OCI-LY3 (cell line): Measurements from ENCODE around the gene TMEM232.

ENCODE experiments used
- EZH2phosphoT487 ChIP-seq: fragments of 200-600 bp; shearing (Covaris generic); IDR thresholded peaks from 2 replicates; pipeline ENCODE4 v1.6.1; 2018; ENCODE audit warnings: antibody characterized with exemption, mixed run types, low read depth
- TF ChIP-seq, protein P1 (sequence below): fragments of 200-600, 300-600 bp; sonication (generic); IDR thresholded peaks from 2 replicates; pipeline ENCODE4 v1.5.1; 2014; ENCODE audit warnings: antibody characterized with exemption, low read length, low read depth

DNA sequence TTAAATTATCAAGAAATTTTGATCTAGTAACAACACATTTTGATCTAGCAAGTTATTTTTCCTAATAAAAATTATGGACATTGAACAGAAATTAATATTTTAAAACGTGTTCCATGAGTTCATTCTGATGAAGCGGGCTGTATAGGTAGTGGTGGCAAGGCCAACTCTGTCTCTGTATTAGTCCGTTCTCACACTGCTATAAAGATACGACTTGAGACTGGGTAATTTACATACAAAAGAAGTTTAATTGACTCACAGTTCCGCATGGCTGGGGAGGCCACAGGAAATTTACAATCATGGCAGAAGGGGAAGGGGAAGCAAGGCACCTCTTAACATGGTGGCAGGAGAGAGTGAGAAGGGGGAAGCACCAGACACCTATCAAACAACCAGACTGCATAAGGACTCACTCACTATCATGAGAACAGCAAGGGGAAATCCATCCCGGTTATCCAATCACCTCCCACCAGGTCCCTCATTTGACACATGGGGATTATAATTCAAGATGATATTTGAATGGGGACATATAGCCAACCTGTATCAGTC is 61.2 kb downstream of the TMEM232 start:
- TF ChIP-seq, protein P1, sequence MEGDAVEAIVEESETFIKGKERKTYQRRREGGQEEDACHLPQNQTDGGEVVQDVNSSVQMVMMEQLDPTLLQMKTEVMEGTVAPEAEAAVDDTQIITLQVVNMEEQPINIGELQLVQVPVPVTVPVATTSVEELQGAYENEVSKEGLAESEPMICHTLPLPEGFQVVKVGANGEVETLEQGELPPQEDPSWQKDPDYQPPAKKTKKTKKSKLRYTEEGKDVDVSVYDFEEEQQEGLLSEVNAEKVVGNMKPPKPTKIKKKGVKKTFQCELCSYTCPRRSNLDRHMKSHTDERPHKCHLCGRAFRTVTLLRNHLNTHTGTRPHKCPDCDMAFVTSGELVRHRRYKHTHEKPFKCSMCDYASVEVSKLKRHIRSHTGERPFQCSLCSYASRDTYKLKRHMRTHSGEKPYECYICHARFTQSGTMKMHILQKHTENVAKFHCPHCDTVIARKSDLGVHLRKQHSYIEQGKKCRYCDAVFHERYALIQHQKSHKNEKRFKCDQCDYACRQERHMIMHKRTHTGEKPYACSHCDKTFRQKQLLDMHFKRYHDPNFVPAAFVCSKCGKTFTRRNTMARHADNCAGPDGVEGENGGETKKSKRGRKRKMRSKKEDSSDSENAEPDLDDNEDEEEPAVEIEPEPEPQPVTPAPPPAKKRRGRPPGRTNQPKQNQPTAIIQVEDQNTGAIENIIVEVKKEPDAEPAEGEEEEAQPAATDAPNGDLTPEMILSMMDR = no peak
- no peak for TF ChIP-seq EZH2phosphoT487
